HG03342 (cell line): ENCODE data around the gene TAF4B.
"Not testable (repeated sequence)": the region's sequence is repeated elsewhere in the genome, so short reads cannot be mapped to it uniquely, and the experiment has no call there.

Experiments used
- ATAC-seq: cut with Tn5 transposase; IDR thresholded peaks from one replicate; pipeline ENCODE4 v1.9.1; 2021; ENCODE audit warnings: mild to moderate bottlenecking, moderate library complexity; ENCODE audit not compliant: unreplicated experiment

Gene TAF4B

GRCh38 chr18:26226229-26227050 is at the start of gene TAF4B:
TSS of gene TAF4B (plus strand) at chr18:26226445. CDS start at chr18:26226934, 489 bp downstream.
- peak; percentile 82 for ATAC-seq

DNA sequence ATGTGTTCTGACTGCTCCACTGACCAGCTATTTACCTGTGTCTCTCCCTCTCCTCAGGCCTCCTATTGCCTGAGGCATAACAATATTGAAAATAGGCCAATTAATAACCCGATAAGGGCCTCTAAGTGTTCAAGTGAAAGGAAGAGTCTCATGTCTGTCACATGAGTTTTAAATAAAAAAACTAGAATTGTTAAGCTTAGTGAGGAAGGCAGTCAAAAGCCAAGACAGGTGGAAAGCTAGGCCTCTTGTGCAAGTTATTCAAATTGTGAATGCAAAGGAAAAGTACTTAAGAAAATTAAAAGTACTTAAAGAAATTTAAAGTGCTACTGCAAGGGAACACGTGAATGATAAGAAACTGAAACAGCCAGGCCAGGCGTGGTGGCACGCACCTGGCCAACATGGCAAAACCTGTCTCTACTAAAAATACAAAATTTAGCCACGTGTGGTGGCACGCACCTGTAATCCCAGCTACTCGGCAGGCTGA is 44.9 kb upstream of the TAF4B start:
- ATAC-seq, result no peak

DNA sequence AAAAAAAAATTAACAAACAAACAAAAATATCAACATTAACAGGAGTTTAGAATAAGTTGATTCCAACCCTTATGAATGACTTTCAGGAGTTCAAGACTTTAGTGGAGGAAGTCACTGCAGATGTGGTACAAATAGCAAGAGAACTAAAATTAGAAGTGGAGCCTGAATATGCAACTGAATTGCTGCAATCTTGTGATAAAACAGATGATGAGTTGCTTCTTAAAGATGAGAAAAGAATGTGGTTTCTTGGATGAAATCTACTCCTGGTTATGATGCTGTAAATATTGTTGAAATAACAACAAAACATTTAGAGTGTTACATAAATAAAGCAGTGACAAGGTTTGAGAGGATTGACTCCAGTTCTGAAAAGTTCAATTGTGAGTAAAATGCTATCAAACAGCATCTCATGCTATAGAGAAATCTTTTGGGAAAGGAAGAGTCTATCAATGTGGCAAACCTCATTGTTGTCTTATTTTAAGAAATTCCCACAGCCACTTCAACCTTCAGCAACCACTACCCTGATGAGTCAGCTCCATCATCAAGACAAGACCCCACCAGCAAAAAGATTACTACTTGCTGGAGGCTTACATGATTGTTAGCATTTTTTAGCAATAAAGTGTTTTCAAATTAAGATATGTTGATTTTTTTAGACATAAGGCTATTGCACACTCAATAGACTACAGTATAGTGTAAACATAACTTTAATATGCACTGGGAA is 42.7 kb upstream of the TAF4B start:
- ATAC-seq, result no peak

GRCh38 chr18:26185267-26185666 is 41.0 kb upstream of the TAF4B start:
- ATAC-seq, result no peak

DNA sequence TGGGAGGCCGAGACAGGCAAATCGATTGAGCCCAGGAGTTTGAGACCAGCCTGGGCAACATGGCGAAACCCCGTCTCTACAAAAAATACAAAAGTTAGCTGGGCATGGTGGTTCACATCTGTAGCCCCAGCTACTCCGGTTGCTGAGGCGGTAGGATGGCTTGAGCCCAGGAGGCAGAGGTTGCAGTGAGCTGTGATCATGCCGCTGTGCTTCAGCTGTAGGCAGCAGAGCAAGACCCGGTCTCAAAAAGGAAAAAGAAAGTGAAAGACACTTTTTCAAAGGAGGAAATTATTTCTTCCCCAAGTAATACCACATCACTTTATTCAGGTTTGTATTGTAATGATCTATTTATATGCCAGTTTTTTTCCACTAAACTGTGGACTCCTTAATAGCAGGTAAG is 35.7 kb upstream of the TAF4B start:
- ATAC-seq, result peak; percentile 85

- ATAC-seq, result no peak
Observed at GRCh38 chr18:26192233-26192632, 34.0 kb upstream of the TAF4B start.

- ATAC-seq, result no peak
Observed at GRCh38 chr18:26196605-26197004, 29.6 kb upstream of the TAF4B start.

GRCh38 chr18:26202001-26202400 is 24.2 kb upstream of the TAF4B start:
- ATAC-seq, result not testable (repeated sequence)

DNA sequence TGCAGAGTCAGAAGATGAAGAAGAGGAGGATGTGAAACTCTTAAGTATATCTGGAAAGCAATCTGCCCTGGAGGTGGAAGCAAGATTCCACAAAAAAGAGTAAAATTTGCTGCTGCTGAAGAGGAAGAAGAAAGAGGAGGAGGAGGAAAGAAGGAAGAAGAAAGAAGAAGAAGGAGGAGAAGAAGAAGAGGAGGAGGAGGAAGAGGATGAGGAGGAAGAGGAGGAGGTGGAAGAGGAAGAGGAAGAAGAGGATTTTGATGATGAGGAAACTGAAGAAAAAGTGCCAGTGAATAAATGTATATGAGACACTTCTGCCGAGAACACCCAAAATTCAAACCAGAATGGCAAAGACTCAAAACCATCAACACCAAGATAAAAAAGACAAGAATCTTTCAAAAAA is 20.9 kb upstream of the TAF4B start:
- ATAC-seq, result no peak

- ATAC-seq, result no peak
Observed at GRCh38 chr18:26206488-26206887, 19.8 kb upstream of the TAF4B start.

DNA sequence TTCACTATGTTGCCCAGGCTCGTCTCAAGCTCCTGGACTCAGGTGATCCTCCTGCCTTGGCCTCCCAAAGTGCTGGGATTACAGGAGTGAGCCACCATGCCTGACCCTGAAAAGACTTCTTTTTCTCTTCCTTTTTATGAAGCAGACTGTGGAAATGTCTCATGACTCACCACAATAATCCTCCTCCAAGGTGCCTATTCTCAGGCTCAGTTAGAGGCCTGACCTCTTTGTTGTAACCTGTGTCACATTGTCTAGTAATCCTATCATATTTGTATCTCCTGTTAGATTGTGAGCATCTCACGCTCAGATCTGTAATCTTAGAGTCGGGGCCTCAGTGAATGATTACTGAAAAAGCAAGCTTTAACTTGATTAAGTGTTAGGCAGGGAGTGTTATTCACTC is 18.3 kb upstream of the TAF4B start:
- ATAC-seq, result no peak

- no peak for ATAC-seq
Observed at GRCh38 chr18:26208977-26209376, 17.3 kb upstream of the TAF4B start.

DNA sequence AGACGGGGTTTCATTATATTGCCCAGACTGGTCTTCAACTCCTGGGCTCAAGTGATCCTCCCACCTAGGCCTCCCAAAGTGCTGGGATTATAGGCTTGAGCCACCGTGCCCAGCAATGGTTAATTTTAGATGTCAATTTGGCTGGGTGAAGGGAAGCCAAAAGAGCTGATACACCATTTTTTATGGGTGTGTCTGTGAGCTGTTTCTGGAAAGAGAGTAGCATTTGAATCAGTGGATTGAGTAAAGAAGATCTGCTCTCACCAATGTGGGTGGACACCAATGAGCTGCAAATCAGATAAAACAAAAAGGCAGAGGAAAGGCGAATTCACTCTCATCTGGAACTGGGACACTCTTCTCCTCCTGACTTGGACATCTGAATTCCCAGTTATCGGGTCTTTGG is 16.1 kb upstream of the TAF4B start:
- ATAC-seq, result no peak

DNA sequence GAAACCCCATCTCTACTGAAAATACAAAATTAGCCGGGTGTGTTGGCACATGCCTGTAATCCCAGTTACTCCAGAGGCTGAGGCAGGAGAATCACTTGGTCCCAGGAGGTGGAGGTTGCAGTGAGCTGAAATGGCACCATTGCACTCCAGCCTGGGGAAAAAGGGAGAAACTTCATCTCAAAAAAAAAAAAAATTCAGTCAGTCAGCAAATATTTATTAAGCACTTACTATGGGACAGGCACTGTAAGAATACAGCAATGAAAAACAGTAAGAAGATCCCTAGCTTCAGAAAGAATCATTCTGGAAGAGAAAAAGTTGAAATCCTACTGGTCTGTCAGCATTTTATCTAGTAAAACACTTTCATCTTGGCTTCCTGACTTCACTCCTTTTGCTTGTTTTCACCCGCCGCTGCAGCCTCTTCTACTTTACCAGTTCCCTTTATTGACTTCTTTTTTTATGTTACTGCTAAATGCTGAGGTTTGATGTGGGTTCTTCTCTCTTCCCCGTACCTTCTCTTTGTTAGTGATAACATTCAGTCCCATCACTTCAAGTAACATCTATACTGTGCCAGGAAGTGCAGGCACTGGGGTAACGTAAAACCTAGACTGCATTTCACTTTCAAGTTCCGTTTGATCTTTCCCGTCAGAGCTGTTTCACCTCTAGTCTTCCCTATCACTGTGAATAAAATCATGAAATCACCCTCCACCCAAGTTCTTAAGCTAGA is 10.8 kb upstream of the TAF4B start:
- peak; percentile 86 for ATAC-seq

DNA sequence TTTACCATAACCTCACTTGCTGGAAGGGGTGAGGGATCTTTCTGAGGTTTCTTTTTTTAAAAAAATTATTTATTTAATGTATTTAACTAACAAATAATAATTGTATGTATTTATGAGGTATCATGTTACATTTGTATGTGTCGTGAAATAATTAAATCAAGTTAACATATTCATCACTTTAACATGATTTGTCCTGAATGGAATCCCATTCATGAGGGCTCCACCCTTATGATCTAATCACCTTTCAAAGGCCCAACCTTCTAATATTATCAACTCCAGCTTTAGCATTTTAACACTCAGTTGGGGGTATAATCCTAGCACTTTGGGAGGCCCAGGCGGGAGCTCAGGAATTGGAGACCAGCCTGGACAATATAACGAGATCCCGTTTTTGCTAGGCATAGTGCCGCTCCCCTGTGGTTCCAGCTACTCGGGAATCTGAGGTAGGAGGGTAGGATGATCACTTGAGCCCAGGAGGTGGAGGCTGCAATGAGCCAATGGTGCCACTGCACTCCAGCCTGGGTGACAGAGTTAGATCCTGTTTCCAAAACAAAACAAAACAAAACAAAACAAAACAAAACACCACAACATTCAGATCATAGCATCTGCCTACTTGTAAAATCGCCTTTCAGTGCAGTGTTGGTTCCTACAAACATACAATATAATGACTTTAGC is 1.1 kb upstream of the TAF4B start:
- ATAC-seq, result no peak

GRCh38 chr18:26225915-26226228 is 373 bp upstream of the TAF4B start:
- no peak for ATAC-seq

- ATAC-seq, result no peak
Observed at GRCh38 chr18:26227051-26227670, 916 bp downstream of the TAF4B start.

DNA sequence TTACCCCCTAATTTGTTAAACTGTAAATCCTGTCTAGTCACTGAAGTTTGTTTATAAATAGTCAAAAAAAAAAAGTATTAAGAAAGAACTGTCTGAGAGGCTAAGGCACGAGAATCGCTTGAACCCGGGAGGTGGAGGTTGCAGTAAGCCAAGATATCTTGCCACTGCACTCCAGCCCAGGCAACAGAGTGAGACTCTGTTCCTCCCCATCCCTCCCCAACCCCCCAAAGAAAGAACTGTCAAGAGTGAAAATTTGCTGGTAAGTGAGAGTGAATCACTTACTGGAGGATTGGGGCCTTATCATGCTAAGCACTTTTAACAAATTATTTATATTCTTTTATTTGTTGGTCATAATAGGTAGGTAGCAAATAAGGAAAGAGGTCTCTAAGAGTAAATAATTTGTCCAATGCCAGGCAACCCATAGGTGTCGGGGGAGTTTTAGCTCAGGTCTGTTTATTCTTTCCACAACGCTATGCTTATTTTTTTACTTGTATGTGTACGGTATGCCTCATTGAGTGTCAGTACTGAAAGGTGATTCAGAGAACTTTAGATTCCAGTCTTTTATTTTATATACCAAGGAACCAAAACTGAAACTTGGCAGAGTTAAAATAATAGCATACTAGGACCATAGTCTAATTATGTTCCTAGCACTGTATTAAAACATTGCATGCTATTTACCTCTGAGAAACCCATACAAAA is 2.5 kb downstream of the TAF4B start:
- ATAC-seq, result no peak

- no peak for ATAC-seq
Observed at GRCh38 chr18:26230497-26230896, 4.3 kb downstream of the TAF4B start.

GRCh38 chr18:26233208-26233607 is 7.0 kb downstream of the TAF4B start:
- no peak for ATAC-seq
